Measurements from ENCODE around the gene TLE5.
"Not testable (repeated sequence)": the region's sequence is repeated elsewhere in the genome, so short reads cannot be mapped to it uniquely, and the experiment has no call there.

TLE5 gene

DNA sequence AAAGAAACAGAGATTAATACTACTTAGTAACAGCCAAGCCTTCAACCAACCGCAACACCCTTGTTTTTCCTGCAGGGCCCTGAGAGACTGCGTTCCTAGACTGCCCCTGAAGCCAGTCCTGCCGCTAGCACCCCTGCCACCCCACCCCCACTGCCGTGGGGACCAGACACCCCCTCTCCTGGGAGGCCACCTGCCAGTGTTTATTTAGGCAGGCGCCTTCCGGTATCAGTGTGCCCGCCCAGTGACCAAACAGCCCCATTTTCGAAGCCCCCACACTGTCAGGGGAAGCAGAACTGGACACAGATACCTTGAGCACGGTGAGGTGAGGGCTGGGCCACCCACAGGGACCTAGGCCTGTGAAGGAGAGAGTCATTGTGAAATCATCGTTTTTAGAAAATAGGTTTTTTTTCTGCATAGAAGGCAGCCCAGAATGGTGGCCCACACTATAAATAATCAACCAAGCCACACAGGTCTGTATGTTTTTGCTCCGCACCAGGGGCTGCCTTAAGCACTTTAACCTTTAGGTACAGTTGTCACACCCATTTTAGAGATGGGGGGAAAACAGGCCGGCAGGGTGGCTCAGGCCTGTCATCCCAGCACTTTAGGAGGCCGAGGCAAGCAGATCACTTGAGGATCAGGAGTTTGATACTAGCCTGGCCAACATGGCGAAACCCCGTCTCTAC, 3.5 kb upstream of the TLE5 start:
- in situ Hi-C loops (cut with MboI; ENCODE audit: low sequenced_read_pairs) = no loop called here

DNA sequence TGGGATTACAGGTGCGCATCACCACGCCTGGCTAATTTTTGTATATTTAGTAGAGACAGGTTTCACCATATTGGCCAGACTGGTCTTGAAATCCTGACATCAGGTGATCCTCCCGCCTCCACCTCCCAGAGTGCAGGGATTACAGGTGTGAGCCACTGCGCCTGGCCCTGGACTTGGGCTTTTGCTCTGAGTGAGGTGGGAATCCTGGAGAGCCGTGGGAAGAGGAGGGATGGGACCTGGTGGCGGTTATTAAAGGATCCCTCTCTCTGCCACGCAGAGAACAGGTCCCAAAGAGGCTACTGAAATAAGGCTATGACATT, 1.7 kb upstream of the TLE5 start:
- in situ Hi-C loops (cut with MboI; ENCODE audit: low sequenced_read_pairs) = no loop called here

DNA sequence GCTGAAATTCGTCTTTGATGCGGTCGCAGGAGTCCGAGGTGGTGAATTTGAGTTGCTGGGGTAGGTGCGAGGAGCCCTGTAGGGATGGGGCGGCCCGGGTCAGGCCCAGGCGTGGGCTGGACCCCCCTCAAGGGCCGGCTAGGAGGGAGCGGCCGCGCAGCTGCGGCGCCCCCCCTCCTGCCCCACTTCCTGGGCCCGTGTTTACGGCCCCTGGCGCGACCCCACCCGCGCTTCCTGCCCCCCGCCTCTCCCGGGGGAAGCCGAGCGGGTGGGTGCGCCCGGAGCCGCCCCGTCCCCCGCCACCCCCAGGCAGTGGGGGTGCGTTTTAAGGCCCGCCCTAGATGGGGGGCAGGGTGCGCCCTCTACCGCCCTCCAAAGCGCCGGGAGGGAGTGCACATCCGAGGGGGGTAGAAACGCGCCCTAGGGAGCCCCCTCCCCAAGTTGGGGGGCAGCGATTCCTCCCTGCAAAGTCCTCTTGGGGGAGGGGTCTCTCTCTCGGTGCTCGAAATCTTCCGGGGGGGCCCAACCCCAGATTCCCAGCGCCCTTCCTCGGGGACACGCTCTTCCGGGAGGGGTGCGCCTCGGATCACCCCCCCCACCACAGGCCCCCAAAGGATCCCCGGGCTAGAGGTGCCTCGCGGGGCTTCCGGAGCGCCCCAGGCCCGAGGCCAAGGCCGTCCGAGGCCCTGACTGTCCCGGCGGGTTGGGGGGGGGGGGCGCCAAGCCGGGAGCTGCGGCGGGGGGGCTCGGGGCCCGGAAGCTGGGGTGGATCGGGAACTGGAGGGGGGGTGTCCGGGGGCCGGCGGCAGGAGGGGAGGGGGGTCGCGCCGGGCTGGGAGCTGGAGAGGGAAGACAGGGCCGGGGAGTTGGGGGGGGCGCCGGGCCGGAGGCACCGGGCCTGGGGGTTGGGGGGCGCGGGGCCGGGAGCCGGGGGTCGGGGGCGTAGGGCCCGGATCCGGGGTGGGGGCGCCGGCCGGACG, 823 bp downstream of the TLE5 start:
- in situ Hi-C loops (cut with MboI; ENCODE audit: low sequenced_read_pairs) = no loop called here

DNA sequence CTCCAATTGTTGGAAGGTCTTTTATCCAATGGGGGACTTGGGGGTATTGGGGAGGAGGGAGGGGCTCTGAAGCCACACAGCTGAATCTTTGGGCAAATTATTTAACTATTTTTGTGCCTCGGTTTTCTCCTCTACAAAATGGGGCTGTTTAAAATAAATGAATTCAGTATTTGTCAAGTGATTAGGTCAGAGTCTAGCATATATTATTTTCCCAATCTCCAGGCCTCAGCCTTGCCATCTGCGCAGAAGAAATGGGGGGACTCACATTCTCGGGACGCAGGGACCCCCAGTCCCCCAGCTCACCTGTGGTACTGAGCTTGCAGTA, 1.5 kb downstream of the TLE5 start:
- in situ Hi-C loops (cut with MboI; ENCODE audit: low sequenced_read_pairs) = no loop called here

DNA sequence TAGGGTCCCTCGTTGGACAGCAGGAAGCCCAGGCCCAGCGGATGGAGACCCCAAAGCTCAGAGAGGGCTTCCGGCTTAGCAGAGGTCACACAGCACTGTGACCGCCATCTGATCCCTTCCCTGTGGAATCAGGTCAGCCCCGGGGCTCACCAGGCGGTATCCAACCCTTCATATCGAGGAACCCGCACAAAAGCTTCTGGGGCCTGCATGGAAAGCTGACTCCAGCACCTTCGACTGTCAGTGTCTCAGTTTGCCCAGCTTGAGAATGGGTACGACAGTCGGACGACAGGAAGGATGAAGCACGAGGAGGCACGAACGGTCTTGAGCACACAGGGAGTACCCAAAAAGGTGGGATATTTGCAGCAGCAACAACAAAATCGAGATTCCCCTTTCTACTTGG, 2.6 kb downstream of the TLE5 start:
- in situ Hi-C loops (cut with MboI; ENCODE audit: low sequenced_read_pairs) = no loop called here

DNA sequence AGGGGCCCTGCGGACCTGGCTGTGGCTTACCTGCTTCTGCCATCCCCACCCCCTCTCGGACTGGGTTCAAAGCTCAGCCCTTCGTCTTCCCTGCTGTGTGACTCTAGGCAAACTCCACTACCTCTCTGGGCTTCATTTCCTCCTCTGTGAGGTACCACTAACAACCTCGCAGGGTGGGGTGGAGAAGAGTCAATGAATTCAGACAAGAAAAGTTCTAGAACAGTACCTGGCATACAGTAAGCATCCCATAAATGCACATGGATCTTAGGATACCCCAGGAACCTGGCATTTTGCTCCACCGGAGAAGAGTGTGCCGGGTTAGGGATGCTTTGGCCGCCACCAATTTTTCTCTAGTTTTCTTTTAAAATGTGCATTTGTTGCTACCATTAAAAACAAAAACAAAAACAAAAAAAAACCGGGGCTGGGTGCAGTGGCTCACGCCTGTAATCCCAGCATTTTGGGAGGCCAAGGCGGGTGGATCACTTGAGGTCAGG, 3.4 kb downstream of the TLE5 start:
- in situ Hi-C loops (cut with MboI; ENCODE audit: low sequenced_read_pairs) = no loop called here

DNA sequence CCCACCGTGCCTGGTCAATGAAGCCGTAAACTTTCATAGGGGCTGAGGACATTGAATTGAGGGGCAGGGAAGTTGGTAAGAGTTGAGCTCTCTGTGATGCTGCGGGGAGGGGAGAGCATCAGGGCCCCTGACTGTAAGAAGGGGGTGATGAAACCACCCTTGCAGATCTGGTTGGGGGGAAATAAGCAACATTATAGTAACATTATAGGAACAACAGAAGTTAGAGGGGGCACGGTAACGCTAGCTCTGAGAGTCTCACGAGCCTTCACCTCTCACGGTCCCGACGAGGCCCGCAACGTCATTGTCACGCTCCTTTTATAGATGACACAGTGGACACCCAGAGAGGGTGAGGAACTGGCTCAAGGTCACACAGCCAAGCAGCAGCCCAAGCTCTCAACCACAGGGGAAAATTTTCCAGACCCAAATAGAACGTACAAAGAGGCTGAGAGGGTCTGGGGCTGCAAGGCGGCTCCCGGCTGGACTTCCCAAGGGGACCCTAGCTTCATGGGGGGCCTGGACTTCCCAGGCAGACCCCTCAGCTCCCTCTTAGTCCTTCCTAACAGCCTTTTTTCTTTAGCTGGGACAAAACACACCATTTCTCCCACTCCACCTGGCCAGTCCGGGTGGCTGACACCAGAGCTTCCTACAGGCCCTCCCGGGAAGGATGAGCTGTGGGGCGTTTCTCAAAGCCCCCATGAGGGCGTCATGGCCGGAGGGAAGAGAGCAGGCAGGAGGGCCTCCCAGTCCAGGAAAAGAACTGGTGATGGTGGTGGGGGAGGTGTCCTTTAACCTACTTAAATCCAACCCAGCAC, 4.1 kb downstream of the TLE5 start:
- in situ Hi-C loops (cut with MboI; ENCODE audit: low sequenced_read_pairs) = no loop called here

DNA sequence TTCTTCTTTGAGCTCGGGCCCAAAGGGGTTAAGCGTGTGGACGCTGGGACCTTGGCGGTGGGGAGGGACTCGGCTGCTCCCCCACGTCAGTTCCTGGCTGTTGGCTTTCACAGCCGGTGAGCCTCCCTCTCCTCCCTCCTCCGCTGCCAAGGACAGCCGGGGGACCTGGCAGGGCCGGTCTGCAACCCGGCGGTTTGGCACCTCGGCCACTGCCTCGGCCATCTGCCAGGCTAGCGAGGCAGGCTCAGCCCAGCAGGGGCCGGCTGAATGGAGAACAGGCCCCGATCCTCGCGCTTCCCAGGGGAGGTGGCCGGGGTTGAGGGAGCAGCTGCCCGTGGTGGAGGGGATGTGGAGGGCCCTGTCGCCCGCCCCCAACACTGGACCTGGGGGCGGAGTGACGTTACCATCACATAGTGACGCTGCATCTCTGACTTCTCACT, 5.0 kb downstream of the TLE5 start:
- in situ Hi-C loops (cut with MboI; ENCODE audit: low sequenced_read_pairs) = no loop called here

DNA sequence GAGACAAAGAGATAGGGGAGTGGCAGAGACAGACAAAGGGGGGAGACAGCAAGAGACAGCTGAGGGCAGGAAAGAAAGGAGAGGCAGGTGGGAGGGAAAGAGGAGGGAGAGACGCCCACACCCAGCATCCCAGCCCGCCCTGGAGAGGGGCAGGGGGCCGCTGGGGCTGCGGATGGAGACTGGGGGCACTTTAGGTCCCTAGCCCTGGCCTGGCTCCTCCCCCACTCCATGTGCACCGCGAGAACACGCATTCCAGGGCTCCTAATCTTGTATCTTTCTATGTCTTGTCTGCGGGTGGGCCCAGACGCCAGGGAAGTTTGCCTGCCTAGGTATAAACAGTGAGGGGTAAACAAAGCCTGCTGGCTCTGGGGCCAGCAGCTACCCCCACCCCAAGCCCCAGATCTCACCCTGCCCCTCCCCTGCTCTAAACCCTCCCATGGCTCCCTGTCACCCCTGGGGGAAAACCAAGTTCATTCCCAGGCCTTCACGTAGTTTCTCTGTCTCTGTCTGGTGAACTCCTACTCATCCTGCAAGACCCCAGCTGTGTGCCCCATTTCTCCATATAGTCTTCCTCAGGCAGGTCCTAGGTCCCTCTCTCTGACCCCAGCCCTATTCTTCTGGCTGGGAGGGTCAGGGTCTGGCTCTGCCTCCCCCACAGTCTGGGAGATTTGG, 5.7 kb downstream of the TLE5 start:
- in situ Hi-C loops (cut with MboI; ENCODE audit: low sequenced_read_pairs) = no loop called here

DNA sequence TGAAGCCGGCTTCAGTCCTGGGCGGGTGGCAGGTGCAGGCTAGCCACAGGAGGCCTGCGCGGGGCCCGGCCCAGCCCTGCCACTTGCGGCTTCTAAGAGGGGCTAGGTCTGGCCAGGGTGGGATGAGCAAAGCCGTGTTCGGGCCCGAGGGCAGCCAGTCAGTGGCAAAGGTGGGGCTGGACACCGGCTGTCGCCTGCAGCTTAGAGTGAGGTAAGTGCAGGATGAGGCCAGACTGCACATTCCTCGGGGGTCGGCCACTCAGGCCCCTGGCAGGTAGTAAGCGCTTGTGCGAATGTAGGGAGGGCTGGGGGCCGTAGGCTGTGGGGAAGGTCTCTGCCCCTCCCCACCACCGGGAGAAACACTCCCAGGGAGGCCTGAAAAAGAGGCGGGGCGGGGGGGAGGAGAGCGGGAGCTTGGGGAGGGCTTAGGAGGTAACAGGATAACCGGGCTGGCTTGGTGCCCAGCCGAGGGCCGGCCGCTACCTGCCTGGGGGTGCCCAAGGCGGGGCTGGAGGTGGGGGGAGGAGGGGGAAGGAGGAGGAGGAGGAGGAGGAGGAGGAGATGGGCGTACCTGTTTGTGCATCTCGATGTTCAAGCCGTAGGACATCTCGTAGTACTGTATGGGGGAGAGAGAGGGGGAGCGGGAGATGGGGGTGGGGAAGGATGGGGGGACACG, 6.4 kb downstream of the TLE5 start:
- in situ Hi-C loops (cut with MboI; ENCODE audit: low sequenced_read_pairs) = no loop called here

DNA sequence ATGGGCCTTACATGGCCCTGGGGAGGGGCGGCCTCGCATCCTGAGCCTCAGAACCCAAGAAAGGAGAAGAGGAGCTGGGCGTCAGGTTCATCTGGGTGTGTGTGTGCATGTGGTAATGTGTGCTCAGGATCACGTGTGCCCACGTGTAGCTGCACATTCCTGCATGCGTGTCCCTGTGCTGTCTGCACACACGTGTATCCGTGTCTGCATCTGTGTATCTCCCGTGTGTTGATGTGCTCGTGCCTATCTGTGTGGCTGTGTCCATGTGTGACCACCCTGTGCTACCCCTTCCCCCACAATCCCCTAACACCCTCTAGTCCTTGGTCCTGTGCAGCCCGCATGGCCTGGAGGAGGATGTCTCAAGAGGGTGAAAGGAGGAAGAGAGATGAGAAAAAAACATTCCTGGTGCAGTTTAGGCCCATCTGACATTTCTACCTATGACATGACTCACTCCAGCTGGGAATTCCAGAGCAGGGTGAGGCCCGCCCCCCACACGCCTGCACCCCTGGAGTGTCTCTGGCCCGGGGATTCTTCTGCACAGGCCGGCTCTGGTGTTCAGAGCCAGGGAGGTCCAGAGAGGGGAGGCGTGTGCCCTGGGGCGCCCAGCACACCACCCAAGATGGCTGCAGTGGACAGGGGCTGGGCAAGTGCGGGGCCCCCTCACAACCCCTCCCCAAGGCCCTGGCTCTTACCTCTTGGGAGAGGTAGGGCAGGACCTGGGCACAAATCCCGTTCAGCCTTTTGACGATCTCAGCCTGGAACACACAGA, 7.1 kb downstream of the TLE5 start:
- in situ Hi-C loops (cut with MboI; ENCODE audit: low sequenced_read_pairs) = no loop called here

DNA sequence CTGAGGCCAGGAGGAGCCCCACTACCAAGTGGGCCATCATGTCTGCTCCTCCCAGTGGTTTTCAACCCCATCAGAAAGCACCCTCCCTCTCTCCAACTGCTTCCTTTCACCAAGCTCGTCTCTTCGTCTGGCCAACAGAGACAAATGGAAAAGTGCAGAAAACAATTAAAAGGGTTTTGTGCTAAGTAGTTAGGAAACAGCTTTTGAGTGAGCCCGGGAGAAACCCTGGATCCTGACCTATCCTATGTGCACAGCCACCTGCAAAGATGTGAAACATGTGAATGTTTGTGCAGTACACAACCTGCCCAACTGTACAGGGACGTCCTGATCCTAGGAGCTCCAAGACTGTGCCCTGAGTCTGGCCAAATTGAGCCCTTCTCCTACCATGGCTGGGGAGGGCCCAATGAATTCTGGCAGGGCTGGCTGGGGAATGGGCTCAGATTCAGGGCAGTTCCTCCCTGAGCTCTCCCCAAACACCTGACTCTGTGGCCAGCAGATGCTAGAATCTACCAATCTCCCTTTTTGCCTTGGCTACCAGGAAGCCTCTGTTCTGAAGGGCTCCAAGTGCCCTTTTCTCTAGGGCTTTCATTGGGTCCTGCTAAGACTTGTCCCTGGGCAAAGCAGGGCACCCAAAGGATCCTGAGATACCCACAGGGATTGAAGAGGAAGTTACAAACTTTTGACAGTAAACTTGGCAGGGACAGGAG, 7.9 kb downstream of the TLE5 start:
- in situ Hi-C loops (cut with MboI; ENCODE audit: low sequenced_read_pairs) = no loop called here

DNA sequence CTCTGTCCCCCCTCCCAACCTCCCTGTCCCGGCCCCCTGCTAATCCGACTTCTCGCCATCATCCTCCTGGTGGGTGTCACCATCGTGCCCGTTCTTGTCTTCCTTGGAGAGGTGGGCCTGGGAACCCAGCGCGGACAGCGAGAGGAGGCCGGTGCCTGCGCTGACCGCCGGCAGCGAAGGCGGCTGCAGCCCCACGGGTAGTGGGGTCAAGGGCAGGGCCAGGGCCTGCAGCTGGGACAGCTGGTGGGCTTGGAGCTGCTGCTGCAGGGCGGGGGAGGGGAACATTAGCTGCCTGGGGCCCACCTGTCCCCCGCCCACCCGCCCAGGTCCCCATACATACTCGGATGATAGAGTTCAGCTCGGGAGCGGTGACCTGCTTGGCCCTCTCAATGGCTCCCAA, 8.5 kb downstream of the TLE5 start:
- in situ Hi-C loops (cut with MboI; ENCODE audit: low sequenced_read_pairs) = no loop called here

DNA sequence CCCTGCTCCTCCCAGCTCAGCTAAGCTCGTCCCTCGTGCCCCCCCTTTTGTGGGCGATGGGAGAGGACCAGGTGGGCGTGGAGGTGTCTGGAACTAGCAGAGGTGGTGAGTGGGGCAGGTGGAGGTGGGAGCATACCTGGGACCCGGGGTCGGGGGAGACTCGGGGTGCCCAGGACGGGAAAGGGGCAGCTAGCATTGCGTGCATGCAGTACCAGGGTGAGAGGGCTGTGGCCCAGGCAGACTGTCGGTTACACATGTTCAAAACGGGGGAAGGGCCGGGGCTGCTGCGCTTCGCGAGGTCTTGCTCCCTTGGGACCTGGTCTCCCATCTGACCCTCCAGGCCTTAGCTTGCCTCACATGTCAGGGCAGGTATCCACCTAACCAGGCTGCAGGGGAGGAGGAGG, 9.1 kb downstream of the TLE5 start:
- in situ Hi-C loops (cut with MboI; ENCODE audit: low sequenced_read_pairs) = no loop called here

DNA sequence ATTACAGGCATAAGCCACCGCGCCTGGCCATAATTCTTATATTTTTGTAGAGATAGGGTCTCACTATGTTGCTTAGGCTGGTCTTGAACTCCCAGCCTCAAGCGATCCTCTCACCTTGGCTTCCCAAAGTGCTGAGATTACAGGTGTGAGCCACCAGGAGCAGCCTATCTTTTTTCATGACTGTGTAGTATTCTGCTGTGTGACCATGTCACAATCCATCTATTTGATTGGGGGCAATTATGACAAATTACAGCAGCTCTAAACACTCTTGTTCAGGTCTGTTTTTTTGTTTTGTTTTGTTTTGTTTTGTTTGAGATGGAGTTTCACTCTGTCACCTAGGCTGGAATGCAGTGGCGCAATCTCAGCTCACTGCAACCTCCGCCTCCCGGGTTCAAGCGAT, 12.3 kb downstream of the TLE5 start:
- in situ Hi-C loops (cut with MboI; ENCODE audit: low sequenced_read_pairs) = not testable (repeated sequence)

DNA sequence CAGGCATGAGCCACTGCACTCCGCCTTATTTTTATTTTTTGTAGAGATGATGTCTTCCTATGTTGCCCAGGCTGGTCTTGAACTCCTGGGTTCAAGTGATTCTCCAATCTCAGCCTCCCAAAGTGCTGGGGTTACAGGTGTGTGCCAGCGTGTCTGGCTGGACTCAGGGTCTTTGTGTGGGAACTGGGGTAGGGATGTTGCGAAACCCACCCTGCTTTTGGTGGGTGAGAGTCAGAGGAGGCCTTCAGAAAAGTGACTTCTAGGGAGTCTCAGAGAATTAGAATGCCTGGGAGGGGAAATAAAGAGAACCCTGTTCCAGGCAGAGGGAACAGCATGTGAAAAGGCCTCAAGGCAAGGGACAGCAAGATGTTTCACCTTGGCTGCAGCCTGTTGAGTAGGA, 13.2 kb downstream of the TLE5 start:
- in situ Hi-C loops (cut with MboI; ENCODE audit: low sequenced_read_pairs) = no loop called here

DNA sequence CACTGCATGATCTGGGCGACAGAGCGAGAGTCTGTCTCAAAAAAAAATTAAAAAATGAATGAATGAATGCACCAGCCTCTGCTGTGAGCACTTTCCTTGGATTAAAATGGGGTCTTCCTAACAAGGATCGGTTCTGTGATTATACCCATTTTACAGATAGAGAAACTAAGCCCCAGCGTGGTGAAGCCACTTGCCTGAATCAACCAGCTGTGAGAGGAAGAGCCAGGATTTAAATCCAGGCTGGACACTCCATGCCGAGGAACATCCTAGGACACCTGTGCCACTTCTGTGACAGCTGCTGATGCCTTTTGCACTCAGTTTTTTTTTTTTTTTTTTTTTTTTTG, 14.1 kb downstream of the TLE5 start:
- in situ Hi-C loops (cut with MboI; ENCODE audit: low sequenced_read_pairs) = no loop called here

DNA sequence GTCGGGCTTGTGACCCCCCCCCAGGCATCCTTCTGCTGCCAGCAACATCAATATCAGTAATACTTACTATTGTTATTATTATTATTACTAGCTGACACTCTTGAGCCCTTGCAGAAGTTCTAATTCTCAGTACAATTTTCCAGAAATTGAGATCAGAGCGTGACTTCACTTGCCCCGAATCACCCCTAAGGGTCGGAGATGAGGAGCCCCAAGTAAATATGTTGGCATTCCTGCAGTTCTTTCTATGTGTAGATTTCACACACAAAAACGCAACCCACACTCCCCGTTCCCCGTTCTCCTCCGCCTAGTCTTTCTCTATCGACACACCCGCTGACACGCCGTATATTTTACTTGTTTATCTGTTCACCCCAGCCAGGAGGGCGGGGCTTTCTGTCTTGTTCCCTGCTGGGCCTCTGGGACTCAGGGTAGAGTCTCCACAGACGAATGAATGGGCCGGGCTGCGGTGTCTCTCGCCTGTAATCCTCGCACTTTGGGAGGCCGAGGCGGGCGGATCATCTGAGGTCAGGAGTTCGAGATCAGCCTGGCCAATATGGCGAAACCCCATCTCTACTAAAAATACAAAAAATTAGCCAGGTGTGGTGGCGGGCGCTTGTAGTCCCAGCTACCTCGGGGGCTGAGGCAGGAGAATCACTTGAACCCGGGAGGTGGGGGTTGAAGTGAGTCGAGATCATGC, 14.7 kb downstream of the TLE5 start:
- in situ Hi-C loops (cut with MboI; ENCODE audit: low sequenced_read_pairs) = no loop called here

All from HL-60/S4 treated with retinoic acid at 250 ng/mL for 4 days and 3 days (cell line).